ENCODE data around the gene NOTUM.

NOTUM gene

GRCh38 chr17:81991684-81992305, 30.8 kb upstream of the NOTUM start:
- H3K4me3 ChIP-seq (ENCODE audit: control insufficient read depth, low read depth, low read length) = no peak overlapping the region
- TF ChIP-seq CTCF (conservative IDR thresholded peaks at IDR 0.05; ENCODE audit: control insufficient read depth, insufficient read depth, low read depth, low read length) = no peak
- peak; percentile 22 for DNase-seq (ENCODE audit: low read depth)

DNA sequence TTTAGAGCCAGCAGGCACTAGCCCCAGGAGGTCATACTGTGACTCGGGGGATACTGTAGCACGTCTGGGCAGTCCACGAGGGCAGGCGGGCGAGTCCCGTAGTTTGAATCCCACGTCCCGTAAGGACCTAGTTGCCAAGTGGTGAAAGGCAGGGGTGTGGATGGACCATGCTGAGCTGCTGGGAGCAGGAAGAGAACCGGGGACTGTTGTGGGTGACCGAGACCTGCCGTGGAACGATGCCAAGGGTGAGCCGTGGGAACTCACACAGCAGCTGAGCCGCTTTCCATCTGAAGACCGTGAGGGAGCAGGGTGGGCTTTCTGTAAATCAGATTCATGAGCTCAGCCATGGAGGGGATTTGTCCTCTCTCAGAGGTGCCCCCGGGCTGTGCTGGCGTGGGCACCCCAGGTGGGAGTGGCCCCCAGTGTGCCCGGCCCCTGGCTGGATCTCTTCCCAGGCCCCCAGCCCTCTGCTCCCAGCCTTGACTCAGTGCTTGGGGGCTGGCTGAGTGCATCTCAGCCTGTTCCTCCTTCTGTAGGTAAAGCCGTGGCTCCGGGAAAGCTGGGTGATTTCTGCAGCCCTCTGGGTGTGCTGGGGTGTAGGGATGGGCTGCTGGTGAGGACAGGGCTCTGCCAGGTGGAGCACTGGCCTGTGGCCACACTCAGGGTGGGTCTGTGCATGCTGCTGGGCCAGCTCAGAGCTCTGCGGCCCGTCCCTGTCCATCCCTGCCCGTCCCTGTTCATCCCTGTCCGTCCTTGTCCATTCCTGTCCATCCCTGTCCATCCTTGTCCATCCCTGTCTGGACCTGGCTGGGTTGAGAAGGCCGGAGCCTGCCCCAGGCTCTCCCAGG, 30.1 kb upstream of the NOTUM start:
- DNase-seq (ENCODE audit: low read depth) = no peak
- no peak for TF ChIP-seq CTCF (conservative IDR thresholded peaks at IDR 0.05; ENCODE audit: control insufficient read depth, insufficient read depth, low read depth, low read length)
- H3K4me3 ChIP-seq (ENCODE audit: control insufficient read depth, low read depth, low read length) = no peak overlapping the region

DNA sequence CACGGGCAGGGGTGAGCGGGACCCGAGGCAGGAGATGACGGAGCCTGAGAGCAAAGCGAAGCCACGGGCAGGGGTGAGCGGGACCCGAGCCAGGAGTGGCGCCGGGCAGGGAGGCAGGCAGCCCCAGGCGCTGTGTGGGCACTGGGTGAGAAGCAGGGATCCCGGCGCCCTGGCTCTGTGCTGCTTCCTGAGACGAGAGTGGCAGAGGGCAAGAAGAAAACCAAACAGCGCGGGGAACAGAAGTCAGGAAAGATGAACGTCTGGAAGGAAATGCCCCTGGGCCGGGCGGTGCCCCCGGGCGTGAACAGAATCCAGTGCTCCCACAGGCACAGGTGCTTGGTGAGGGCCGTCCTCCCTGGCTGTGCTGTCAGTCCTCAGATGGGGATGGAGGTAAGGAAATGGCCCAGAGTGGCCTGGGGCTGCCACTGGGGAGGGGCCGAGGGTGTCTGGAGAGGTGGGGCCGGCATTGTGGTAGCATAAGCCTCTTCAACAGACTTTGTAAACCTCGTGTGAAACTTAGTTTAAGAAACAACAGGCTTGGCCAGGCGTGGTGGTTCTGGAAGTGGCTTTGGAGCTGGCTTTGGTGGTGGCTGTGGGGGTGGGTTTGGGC, 26.3 kb upstream of the NOTUM start:
- TF ChIP-seq CTCF (conservative IDR thresholded peaks at IDR 0.05; ENCODE audit: control insufficient read depth, insufficient read depth, low read depth, low read length) = no peak

DNA sequence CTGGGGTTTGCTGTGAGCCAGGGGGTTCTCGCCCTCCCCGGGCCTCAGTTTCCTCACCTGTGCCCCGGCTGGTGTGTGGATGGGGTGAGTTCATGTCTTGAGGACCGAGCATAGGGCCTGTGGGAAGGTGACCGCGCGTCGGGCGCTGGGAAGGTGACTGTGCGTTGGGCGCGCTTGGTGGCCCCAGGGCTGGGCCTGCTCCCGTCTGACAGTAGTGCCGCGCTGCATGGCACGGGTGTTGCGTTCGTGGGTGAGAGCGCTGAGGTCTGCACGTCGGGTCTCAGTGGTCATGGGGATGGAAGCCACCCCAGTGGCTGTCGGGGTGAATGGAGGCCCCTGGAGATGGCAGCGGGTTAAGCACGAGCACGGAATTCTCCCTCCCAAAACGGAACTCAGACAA, 25.6 kb upstream of the NOTUM start:
- DNase-seq (ENCODE audit: low read depth) = no peak
- TF ChIP-seq CTCF (conservative IDR thresholded peaks at IDR 0.05; ENCODE audit: control insufficient read depth, insufficient read depth, low read depth, low read length) = no peak
- no peak overlapping the region for H3K4me3 ChIP-seq (ENCODE audit: control insufficient read depth, low read depth, low read length)

More for the DNA sequence above, 26.3 kb upstream of the NOTUM start:
- H3K4me3 ChIP-seq (ENCODE audit: control insufficient read depth, low read depth, low read length) = no peak overlapping the region
- no peak for DNase-seq (ENCODE audit: low read depth)

- no peak for DNase-seq (ENCODE audit: low read depth)
- TF ChIP-seq CTCF (conservative IDR thresholded peaks at IDR 0.05; ENCODE audit: control insufficient read depth, insufficient read depth, low read depth, low read length) = no peak
- no peak overlapping the region for H3K4me3 ChIP-seq (ENCODE audit: control insufficient read depth, low read depth, low read length)
Measured at GRCh38 chr17:81984773-81985410, 23.9 kb upstream of the NOTUM start.

DNA sequence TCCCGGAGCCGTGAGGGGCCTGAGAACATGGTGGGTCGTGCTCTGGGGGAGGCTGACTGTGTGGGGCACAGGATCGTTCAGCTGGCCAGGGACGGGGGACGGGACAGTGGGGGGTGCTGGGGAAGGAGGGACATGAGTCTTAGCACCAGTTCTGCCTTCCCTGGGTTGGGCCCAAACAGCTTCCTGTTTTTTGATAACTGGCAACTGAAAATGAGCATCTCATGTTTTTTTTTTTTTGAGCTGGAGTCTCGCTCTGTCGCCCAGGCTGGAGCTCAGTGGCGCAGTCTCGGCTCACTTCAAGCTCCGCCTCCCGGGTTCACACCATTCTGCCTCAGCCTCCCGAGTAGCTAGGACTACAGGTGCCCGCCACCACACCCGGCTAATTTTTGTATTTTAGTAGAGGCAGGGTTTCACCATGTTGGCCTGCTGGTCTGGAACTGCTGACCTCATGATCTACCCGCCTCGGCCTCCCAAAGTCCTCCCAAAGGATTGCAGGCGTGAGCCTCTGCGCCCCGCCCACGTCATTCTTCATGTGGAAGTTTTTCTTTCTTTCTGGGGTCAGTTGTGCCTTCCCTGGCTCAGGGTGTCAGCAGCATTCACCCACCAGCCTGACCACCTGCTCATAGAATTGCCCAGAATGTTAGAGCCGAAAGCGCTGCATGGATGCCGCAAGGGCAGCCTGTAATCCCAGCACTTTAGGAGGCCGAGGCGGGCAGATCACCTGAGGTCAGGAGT, 22.8 kb upstream of the NOTUM start:
- DNase-seq (ENCODE audit: low read depth) = no peak
- no peak for TF ChIP-seq CTCF (conservative IDR thresholded peaks at IDR 0.05; ENCODE audit: control insufficient read depth, insufficient read depth, low read depth, low read length)
- H3K4me3 ChIP-seq (ENCODE audit: control insufficient read depth, low read depth, low read length) = no peak overlapping the region

Data from fibroblast of mammary gland (primary cell).